Mesenchymal stem cell (in vitro differentiated cells and primary cell): ENCODE measurements around the gene LMOD3.

Experiments used
- DNase-seq: peaks from one replicate; pipeline ENCODE4 v3.0.0-alpha.2; 2013
- H2AFZ ChIP-seq: one replicate; pipeline ENCODE4 v1.6.1; 2013; ENCODE audit warnings: low read depth, mild to moderate bottlenecking, control low read depth, inconsistent platforms, low read length, moderate library complexity
- H2AK5ac ChIP-seq: 2 replicates; pipeline ENCODE4 v1.6.1; 2013; ENCODE audit warnings: low read length, moderate library complexity, mild to moderate bottlenecking, inconsistent platforms; ENCODE audit not compliant: severe bottlenecking
- H2BK120ac ChIP-seq: one replicate; pipeline ENCODE4 v1.6.1; 2013; ENCODE audit warnings: low read depth, mild to moderate bottlenecking, inconsistent platforms, low read length, moderate library complexity
- H2BK12ac ChIP-seq, 2 experiments: one replicate each; pipeline ENCODE4 v1.6.1; 2013; ENCODE audit warnings: inconsistent platforms in 2 of 2, low read length in 2 of 2, mild to moderate bottlenecking in 2 of 2, moderate library complexity in 2 of 2, control low read depth in 1 of 2
- H2BK15ac ChIP-seq: one replicate; pipeline ENCODE4 v1.6.1; 2013; ENCODE audit warnings: mild to moderate bottlenecking, low read depth, inconsistent platforms; ENCODE audit not compliant: poor library complexity, severe bottlenecking
- H2BK5ac ChIP-seq: 2 replicates; pipeline ENCODE4 v1.6.1; 2013; ENCODE audit warnings: low read depth, mild to moderate bottlenecking, low read length, control low read depth, inconsistent platforms; ENCODE audit not compliant: poor library complexity, severe bottlenecking
- H3K14ac ChIP-seq, 2 experiments: one replicate each; pipeline ENCODE4 v1.6.1; 2013; ENCODE audit warnings: inconsistent platforms in 2 of 2, low read length in 2 of 2, control low read depth in 1 of 2, mild to moderate bottlenecking in 1 of 2, moderate library complexity in 1 of 2
- H3K18ac ChIP-seq, 2 experiments: one replicate each; pipeline ENCODE4 v1.6.1; 2013; ENCODE audit warnings: inconsistent platforms in 2 of 2, low read length in 2 of 2, control low read depth in 1 of 2, low read depth in 1 of 2, mild to moderate bottlenecking in 1 of 2
- H3K23ac ChIP-seq, 2 experiments: one replicate each; pipeline ENCODE4 v1.6.1; 2013; ENCODE audit warnings: inconsistent platforms in 2 of 2, low read length in 2 of 2, mild to moderate bottlenecking in 2 of 2, moderate library complexity in 2 of 2, control low read depth in 1 of 2
- H3K27ac ChIP-seq: 2 replicates; pipeline ENCODE4 v1.5.1; 2013; ENCODE audit warnings: mild to moderate bottlenecking, moderate library complexity, low read length, control low read depth, inconsistent platforms; ENCODE audit not compliant: poor library complexity, severe bottlenecking
- H3K27me3 ChIP-seq, 2 experiments: 2 replicates each; pipeline versions ENCODE4 v1.6.1 to v1.7.0; 2013; ENCODE audit warnings: low read length in 2 of 2, mild to moderate bottlenecking in 2 of 2, moderate library complexity in 2 of 2, control low read depth in 1 of 2, inconsistent platforms in 1 of 2; ENCODE audit not compliant: control insufficient read depth in 1 of 2, insufficient read depth in 1 of 2
- H3K36me3 ChIP-seq, 2 experiments: 2 replicates each; pipeline versions ENCODE4 v1.6.1 to v1.7.0; 2013; ENCODE audit warnings: low read length in 2 of 2, control low read depth in 1 of 2, inconsistent platforms in 1 of 2, low read depth in 1 of 2, mild to moderate bottlenecking in 1 of 2; ENCODE audit not compliant: insufficient read depth in 2 of 2, control insufficient read depth in 1 of 2
- H3K4ac ChIP-seq, 2 experiments: one replicate each; pipeline ENCODE4 v1.6.1; 2013; ENCODE audit warnings: inconsistent platforms in 2 of 2, low read length in 2 of 2, mild to moderate bottlenecking in 2 of 2, moderate library complexity in 2 of 2, control low read depth in 1 of 2, low read depth in 1 of 2
- H3K4me1 ChIP-seq: 2 replicates; pipeline ENCODE4 v1.6.1; 2013; ENCODE audit warnings: low read depth, low read length, control low read depth; ENCODE audit not compliant: control insufficient read depth, insufficient read depth
- H3K4me2 ChIP-seq: 2 replicates; pipeline ENCODE4 v1.6.1; 2013; ENCODE audit warnings: low read length, mild to moderate bottlenecking, inconsistent platforms; ENCODE audit not compliant: poor library complexity, severe bottlenecking
- H3K4me3 ChIP-seq, 2 experiments: 2 replicates each; pipeline versions ENCODE4 v1.5.1 to v1.7.0; 2013; ENCODE audit warnings: low read length in 2 of 2, mild to moderate bottlenecking in 2 of 2, control low read depth in 1 of 2, low read depth in 1 of 2; ENCODE audit not compliant: insufficient read depth in 1 of 2
- H3K79me1 ChIP-seq: replicated peaks from 2 replicates; pipeline ENCODE4 v1.6.1; 2013; ENCODE audit warnings: mild to moderate bottlenecking, control low read depth, low read length, inconsistent platforms; ENCODE audit not compliant: poor library complexity, severe bottlenecking
- H3K9ac ChIP-seq: 2 replicates; pipeline ENCODE4 v1.7.0; 2013; ENCODE audit warnings: mild to moderate bottlenecking, low read length, moderate library complexity
- H3K9me3 ChIP-seq: 2 replicates; pipeline ENCODE4 v1.7.0; 2013; ENCODE audit warnings: mild to moderate bottlenecking, low read length; ENCODE audit not compliant: control insufficient read depth
- H4K8ac ChIP-seq: one replicate; pipeline ENCODE4 v1.6.1; 2013; ENCODE audit warnings: inconsistent platforms, mild to moderate bottlenecking, low read length, moderate library complexity
- H4K91ac ChIP-seq: one replicate; pipeline ENCODE4 v1.6.1; 2013; ENCODE audit warnings: mild to moderate bottlenecking, low read length, inconsistent platforms
- WGBS: methylation state at CpG from one replicate; pipeline ENCODE4 v1.1.7; 2013; ENCODE audit warnings: mixed read lengths; 5-methylcytosine and 5-hydroxymethylcytosine counted together

The LMOD3 gene

GRCh38 chr3:69160107-69160506, 37.7 kb upstream of the LMOD3 start:
- Histone ChIP-seq H3K36me3 (no peaks in the 10 kb centered on the region), H4K8ac (no peak overlapping the region), H3K4me2 (no peak overlapping the region), H2BK5ac (no peak overlapping the region), H3K18ac (no peak overlapping the region), H3K14ac (no peak overlapping the region), H2AFZ (no peak overlapping the region), H3K79me1 (no peaks in the 10 kb centered on the region), H3K4me1 (no peaks in the 10 kb centered on the region), H3K4ac (no peak overlapping the region), H3K27ac (no peak overlapping the region), H4K91ac (no peak overlapping the region), H3K9me3 (no peaks in the 10 kb centered on the region), H2BK15ac (no peak overlapping the region), H2BK12ac (no peak overlapping the region), H3K9ac (no peak overlapping the region), H2AK5ac (no peak overlapping the region), H3K23ac (no peak overlapping the region), H2BK120ac (no peak overlapping the region), H3K4me3 (no peak overlapping the region), H3K27me3 (peaks cover 3 to 5% of the 10 kb centered on the region in 2 experiments)
- no peak for DNase-seq
- WGBS: 100% methylated on average over 2 of the region's 2 CpGs

GRCh38 chr3:69149586-69149985, 27.2 kb upstream of the LMOD3 start:
- H3K79me1 ChIP-seq: no peaks in the 10 kb centered on the region

GRCh38 chr3:69145688-69146087, 23.3 kb upstream of the LMOD3 start:
- H2AFZ ChIP-seq: no peak overlapping the region
- H3K79me1 ChIP-seq: no peaks in the 10 kb centered on the region
- H3K18ac ChIP-seq: no peak overlapping the region
- peaks cover 0 to 2% of the 10 kb centered on the region in 2 experiments for H3K27me3 ChIP-seq
- DNase-seq: no peak
- H3K9ac ChIP-seq: no peak overlapping the region
- H3K4me3 ChIP-seq: no peak overlapping the region
- no peak overlapping the region for H3K23ac ChIP-seq
- H2BK12ac ChIP-seq: no peak overlapping the region
- H3K4me2 ChIP-seq: no peak overlapping the region
- H4K91ac ChIP-seq: no peak overlapping the region
- H3K4ac ChIP-seq: no peak overlapping the region
- no peak overlapping the region for H2AK5ac ChIP-seq
- H3K14ac ChIP-seq: no peak overlapping the region
- peaks cover 3% of the 10 kb centered on the region for H3K4me1 ChIP-seq
- H3K36me3 ChIP-seq: no peaks in the 10 kb centered on the region
- no peak overlapping the region for H2BK120ac ChIP-seq
- H3K27ac ChIP-seq: no peak overlapping the region
- H2BK5ac ChIP-seq: no peak overlapping the region
- H3K9me3 ChIP-seq: no peaks in the 10 kb centered on the region
- H2BK15ac ChIP-seq: no peak overlapping the region
- H4K8ac ChIP-seq: no peak overlapping the region

More at GRCh38 chr3:69149586-69149985, 27.2 kb upstream of the LMOD3 start:
- Histone ChIP-seq H3K27ac (no peak overlapping the region), H2BK12ac (no peak overlapping the region), H3K36me3 (no peaks in the 10 kb centered on the region), H3K4me3 (no peak overlapping the region), H3K23ac (no peak overlapping the region), H2BK120ac (no peak overlapping the region), H3K18ac (no peak overlapping the region), H3K4me2 (no peak overlapping the region), H4K91ac (no peak overlapping the region), H3K9ac (no peak overlapping the region), H2BK15ac (no peak overlapping the region), H3K4ac (no peak overlapping the region), H3K14ac (no peak overlapping the region), H3K4me1 (peaks cover 5% of the 10 kb centered on the region), H4K8ac (no peak overlapping the region), H2AFZ (no peak overlapping the region), H3K9me3 (no peaks in the 10 kb centered on the region), H2BK5ac (no peak overlapping the region), H2AK5ac (no peak overlapping the region), H3K27me3 (peaks cover 0 to 19% of the 10 kb centered on the region in 2 experiments)
- 86% methylated on average over 1 of the region's 3 CpGs for WGBS
- no peak for DNase-seq

- H3K36me3 ChIP-seq: no peaks in the 10 kb centered on the region
- no peaks in the 10 kb centered on the region for H3K79me1 ChIP-seq
- H4K91ac ChIP-seq: no peak overlapping the region
- H3K9ac ChIP-seq: no peak overlapping the region
- H2BK15ac ChIP-seq: no peak overlapping the region
- 40% methylated on average over 2 of the region's 3 CpGs for WGBS
- H3K4me2 ChIP-seq: no peak overlapping the region
- no peak overlapping the region for H3K18ac ChIP-seq
- DNase-seq: no peak
- no peak overlapping the region for H4K8ac ChIP-seq
- no peak overlapping the region for H2BK5ac ChIP-seq
- no peak overlapping the region for H2AFZ ChIP-seq
- peaks cover 0 to 9% of the 10 kb centered on the region in 2 experiments for H3K27me3 ChIP-seq
- H3K14ac ChIP-seq: no peak overlapping the region
- H2BK12ac ChIP-seq: no peak overlapping the region
- H3K4me1 ChIP-seq: peaks cover 3% of the 10 kb centered on the region
- no peak overlapping the region for H3K23ac ChIP-seq
- H3K9me3 ChIP-seq: no peaks in the 10 kb centered on the region
- H3K27ac ChIP-seq: no peak overlapping the region
- no peak overlapping the region for H2BK120ac ChIP-seq
- no peak overlapping the region for H3K4me3 ChIP-seq
- no peak overlapping the region for H2AK5ac ChIP-seq
- no peak overlapping the region for H3K4ac ChIP-seq
Measured at GRCh38 chr3:69144631-69145245, 22.3 kb upstream of the LMOD3 start.
